GM10266 (cell line): ENCODE results near the gene ZNF485.

ENCODE experiments used
- DNase-seq: peaks from one replicate; pipeline ENCODE4 v3.0.0; 2012; ENCODE audit errors: extremely low spot score
- CTCF ChIP-seq: IDR thresholded peaks from 2 replicates; pipeline ENCODE4 v1.5.1; 2012; ENCODE audit warnings: mild to moderate bottlenecking, low read depth; ENCODE audit not compliant: control insufficient read depth, insufficient read depth; ENCODE audit errors: missing control alignments

Gene ZNF485

GRCh38 chr10:43606323-43607198, at the start of gene ZNF485:
ZNF485 (plus strand) TSS chr10:43606438; CDS start chr10:43607051, 613 bp downstream.
- TF ChIP-seq CTCF: no peak
- DNase-seq: peak; percentile 79

GRCh38 chr10:43557214-43557613, 49.0 kb upstream of the ZNF485 start:
- no peak for TF ChIP-seq CTCF
- no peak for DNase-seq

DNA sequence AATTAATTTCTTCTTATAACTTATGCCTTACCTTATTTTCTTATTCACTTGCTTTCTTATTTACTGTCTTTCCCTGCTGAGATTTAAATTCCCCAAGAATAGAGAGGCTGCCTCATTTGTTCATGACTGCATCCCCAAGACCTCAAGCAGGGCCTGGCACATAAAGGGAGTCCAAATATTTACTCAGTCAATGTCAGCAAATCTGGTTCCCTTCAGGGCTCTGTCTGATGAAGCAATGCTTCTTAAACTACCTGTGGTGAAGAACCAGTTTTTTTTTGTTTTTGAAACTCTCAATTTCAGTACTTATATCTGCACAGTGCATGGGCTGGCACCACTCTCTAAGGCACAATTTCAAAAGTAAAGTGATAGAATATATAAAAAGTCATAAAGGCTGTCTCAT, 36.6 kb upstream of the ZNF485 start:
- no peak for TF ChIP-seq CTCF
- no peak for DNase-seq

DNA sequence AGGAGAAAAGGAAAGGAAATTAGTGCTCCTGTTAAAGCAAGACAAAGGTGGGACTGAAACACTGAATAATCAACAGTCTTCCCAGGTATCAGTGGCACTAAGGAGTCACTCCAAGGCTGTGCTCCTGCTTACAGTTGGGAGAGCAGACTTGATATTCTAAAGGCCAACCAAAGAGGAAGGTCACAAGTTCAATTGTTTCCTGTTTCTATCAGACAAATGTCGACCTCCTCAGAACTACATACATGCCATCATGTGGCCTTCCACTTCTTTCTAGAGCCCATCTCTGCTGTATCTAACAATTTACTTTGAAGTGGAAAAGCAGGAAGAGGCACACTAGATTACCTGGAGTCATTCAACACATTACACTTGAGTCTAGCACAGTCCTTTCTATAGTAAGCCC, 35.3 kb upstream of the ZNF485 start:
- no peak for TF ChIP-seq CTCF
- no peak for DNase-seq

GRCh38 chr10:43573250-43574000, 32.8 kb upstream of the ZNF485 start:
- no peak for TF ChIP-seq CTCF
- DNase-seq: no peak

DNA sequence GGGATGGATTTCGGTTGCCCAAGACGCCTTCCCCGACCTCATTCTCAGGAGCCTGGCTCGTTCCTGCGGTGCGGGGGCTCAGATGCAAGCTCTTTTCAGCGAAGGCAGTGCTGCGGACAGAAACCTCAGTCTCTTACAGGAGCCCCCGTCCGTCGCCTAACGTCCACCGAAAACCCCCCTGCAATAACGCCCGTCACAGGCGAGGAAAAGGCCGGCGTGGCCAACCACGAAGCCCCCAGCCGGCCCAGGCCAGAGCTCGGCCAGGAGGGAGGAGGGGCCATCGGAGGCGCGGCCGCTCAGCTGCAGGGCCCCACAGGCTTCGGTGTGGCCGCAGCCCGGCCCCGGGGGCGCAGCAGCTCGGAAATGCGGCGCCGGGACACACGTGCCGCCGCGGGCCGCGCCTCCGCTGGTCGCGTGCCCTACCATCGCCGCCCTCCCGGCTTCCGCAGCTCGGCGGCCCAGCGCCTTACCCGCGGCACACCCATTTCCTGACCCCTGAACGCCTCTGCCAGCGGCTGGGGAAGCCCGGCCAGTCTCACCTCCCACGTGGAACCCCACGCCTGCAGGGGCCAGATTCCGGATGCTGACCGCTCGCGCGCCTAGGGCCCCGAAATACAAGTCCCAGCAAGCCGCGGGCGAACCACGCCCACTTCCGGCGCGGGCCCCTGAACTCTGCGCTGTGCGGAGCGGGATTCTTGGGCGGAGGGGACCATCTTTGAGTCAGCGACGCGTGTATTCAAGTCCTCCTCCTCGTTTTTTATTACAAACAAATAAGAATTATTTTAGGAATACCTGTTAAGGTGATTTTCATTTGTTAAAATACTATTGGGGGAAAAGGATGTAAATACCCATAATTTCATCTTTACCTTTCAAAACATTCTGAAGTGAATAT, 32.0 kb upstream of the ZNF485 start, which contains the start of gene ZNF239:
TSS of gene ZNF239 (minus strand) at position 616 of the 892 bp plus-strand sequence. CDS start 16,537 bp downstream, outside the sequence.
- TF ChIP-seq CTCF: no peak
- peak; percentile 71 for DNase-seq
